GM08714 (cell line): ENCODE data around the gene KLHDC4.
"Not testable (repeated sequence)": the region's sequence is repeated elsewhere in the genome, so short reads cannot be mapped to it uniquely, and the experiment has no call there.

ENCODE experiments used
- H3K4me3 ChIP-seq: fragments of 200-500 bp; sonication (Bioruptor generic); 2 replicates; pipeline ENCODE4 v1.5.1; 2014; ENCODE audit warnings: mild to moderate bottlenecking, low read length, inconsistent platforms
- ZNF274 ChIP-seq: IDR thresholded peaks from 2 replicates; pipeline ENCODE4 v1.6.1; 2012; ENCODE audit warnings: mild to moderate bottlenecking, low read depth, low read length

Gene KLHDC4

DNA sequence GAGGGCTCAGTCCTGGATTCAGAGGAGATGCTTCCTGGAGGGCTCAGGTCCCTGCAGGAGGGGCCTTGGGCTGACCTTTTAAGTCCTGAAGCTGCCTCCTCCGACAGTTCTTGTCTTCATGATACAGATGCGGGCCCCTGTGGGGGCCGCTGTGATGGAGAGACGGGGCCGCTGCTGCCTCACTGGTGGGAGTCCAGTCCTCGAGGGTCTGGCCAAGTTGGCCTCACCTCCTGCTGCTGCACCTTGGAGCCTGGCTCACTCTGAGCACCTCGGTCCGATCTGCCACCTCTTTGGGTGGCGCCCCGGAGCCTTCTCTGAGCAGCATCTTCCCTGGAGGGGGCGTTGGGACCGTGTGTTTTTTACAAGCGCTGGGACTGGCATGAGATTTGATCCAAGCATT is 79.1 kb downstream of the KLHDC4 start:
- no peak for TF ChIP-seq ZNF274
- H3K4me3 ChIP-seq = no peak overlapping the region

DNA sequence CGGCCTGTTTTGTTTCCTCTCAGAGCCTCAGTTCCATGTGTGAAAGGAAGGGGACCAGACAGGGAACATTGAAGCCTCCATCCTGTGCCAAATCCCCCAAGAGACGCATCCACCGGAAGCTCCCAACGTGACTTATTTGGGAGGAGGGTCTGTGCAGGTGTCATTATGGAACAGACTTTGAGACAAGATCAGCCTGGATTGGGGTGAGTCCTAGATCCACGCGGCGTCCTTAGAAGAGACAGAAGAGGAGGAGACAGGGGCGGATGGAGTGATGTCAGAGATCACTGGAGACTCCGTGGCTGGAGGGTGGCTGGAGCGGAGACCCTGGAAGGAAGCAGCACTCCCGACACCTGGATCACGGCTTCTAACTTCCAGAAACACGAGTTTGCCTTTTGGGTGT is 80.0 kb downstream of the KLHDC4 start:
- H3K4me3 ChIP-seq = no peak overlapping the region
- TF ChIP-seq ZNF274 = no peak

GRCh38 chr16:87685405-87685755 is 80.4 kb downstream of the KLHDC4 start:
- H3K4me3 ChIP-seq = no peak overlapping the region
- TF ChIP-seq ZNF274 = no peak

DNA sequence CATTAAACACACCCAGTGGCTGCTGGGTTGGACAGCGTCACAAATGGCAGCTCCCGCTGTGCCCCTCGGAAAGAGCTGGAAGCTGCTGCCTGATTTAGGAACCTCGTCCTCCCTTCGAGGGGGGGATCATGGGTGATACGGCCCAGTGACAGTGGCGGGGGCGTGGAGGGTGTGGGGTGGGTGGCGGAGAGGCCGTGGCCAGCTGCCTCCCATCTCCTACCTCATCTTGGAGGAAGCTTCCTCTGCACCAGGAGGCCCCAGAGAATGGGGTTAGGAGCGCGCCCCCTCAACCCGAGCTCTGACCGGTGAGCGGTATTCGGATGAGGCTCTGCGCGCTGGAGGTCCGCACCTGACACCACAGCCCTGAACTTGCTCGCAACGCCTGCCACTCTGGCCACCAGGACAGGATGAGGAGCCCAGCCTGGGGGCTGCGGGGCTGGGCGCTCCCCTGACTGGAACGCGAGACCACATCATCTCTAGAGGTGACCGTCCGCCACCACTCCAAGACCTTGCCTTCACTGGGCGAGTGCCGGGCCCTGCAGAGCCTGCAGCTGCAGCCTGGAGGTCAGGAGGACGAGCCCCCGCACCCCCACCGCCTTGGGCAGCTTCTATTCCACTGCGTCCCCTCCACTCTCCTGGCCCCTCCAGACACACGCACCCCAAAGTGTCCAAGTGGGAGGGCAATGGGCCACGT is 80.9 kb downstream of the KLHDC4 start:
- no peak overlapping the region for H3K4me3 ChIP-seq
- no peak for TF ChIP-seq ZNF274

GRCh38 chr16:87684106-87684677 is 81.6 kb downstream of the KLHDC4 start:
- H3K4me3 ChIP-seq = no peak overlapping the region
- TF ChIP-seq ZNF274 = no peak

- H3K4me3 ChIP-seq = no peak overlapping the region
- TF ChIP-seq ZNF274 = no peak
These were observed 82.9 kb downstream of the KLHDC4 start for GRCh38 chr16:87682852-87683399.

GRCh38 chr16:87681981-87682570 is 83.7 kb downstream of the KLHDC4 start:
- TF ChIP-seq ZNF274 = no peak
- no peak overlapping the region; the same call in 1 of the 2 replicates for H3K4me3 ChIP-seq

DNA sequence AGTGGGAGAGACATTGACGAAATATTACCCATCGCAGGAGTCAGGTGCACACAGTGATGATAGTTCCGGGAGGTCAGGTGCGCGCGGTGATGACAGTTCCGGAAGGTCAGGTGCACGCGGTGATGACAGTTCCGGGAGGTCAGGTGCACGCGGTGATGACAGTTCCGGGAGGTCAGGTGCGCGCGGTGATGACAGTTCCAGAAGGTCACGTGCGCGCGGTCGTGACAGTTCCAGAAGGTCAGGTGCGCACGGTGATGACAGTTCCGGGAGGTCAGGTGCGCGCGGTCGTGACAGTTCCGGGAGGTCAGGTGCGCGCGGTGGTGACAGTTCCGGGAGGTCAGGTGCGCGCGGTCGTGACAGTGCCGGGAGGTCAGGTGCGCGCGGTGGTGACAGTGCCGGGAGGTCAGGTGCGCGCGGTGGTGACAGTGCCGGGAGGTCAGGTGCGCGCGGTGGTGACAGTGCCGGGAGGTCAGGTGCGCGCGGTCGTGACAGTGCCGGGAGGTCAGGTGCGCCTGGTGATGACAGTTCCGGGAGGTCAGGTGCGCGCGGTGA is 84.7 kb downstream of the KLHDC4 start:
- H3K4me3 ChIP-seq = not testable (repeated sequence)

- no peak overlapping the region for H3K4me3 ChIP-seq
- TF ChIP-seq ZNF274 = no peak
These were observed 85.5 kb downstream of the KLHDC4 start for GRCh38 chr16:87680272-87680644.

DNA sequence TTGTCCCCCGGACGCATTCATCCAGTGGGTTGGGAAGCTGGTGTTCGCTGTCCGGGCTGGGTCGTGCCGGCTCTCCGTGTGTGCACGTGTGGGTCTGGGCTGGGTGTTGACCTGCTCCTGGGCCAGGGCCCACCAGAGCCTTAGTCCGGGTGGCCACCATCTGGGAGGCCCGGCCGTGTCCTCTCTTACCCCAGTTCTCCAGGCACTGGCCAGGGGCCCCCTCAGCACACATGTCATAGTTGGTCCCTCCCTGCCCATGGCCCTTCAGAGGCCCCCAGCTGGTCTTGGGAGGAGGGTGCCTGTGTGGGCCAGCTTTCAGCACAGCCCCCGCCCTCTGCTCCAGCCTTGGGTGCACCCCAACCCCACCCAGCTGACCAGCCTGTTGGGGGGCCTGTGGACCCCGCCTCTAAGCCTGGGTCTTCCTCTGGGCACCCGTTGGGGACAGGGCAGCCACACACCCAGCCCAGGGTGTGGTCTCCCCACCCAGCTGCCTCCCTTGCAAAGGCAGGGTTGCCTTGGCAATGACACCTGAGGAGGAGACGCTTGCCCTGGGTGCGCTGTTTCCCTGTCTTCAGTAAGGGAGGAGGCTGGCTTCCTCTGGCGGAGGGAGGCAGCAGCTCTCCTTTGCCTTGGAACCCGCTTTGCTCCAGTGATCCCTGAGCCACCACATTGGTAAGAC is 86.1 kb downstream of the KLHDC4 start:
- no peak overlapping the region for H3K4me3 ChIP-seq
- TF ChIP-seq ZNF274 = no peak

- no peak for TF ChIP-seq ZNF274
These were observed 87.2 kb downstream of the KLHDC4 start for GRCh38 chr16:87678618-87679017.

GRCh38 chr16:87677830-87678229 is 88.0 kb downstream of the KLHDC4 start:
- H3K4me3 ChIP-seq = no peak overlapping the region
- TF ChIP-seq ZNF274 = no peak

More at GRCh38 chr16:87678618-87679017, 87.2 kb downstream of the KLHDC4 start:
- no peak overlapping the region for H3K4me3 ChIP-seq

DNA sequence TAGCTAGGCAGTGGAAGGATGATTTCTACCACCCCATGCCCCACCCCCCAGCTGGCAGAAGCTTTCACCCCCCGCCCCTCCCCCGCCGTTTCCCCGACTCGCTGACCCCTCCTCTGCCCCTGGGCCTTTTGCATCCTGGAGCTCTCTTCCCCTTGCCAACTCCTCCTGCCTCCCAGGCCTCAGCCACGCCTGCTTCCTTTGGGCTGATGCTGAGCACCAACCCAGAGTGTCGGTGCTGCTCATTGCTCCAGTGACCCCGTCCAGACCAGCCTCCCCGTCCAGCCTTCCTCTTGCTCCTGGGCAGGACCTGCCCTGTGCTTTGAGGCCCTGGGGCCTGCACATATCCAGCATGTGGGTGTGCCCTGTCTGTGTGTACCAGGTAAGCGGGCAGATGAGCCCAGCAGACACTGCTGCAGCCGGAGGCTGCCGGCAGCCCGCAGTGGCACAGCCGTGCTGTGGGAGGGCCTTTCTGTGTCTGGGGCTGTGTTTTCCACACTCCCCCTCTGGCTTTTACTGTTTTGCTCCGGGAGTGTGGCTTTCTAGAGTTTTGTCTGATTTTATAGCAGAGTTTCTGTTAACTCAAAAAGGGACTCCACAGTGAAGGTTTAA is 90.6 kb downstream of the KLHDC4 start:
- TF ChIP-seq ZNF274 = no peak
- no peak overlapping the region for H3K4me3 ChIP-seq

DNA sequence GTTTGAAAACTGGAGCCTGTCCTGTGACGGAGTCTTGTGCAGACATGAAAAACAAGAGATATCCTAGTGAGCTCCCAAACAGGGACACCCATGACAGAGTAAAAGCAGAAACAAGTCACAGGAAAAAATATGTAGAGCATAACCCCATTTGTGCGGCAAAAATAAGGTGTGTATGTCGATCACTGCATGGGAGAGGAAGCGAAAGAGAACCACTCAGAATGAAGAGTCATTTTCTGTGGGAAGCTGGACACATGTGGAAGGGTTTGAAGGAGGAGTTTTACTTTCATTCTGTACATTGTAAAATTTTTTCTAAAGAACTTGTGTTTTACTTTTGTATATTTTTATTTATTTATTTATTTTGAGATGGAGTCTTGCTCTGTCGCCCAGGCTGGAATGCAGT is 91.4 kb downstream of the KLHDC4 start:
- no peak overlapping the region for H3K4me3 ChIP-seq

More for the DNA sequence above, 91.4 kb downstream of the KLHDC4 start:
- no peak for TF ChIP-seq ZNF274
